Breast epithelium (tissue), 3 donors: ENCODE results near the gene DNAH17.

Experiments used
- POLR2A ChIP-seq: fragments of 450-650 bp; IDR thresholded peaks from one replicate; pipeline ENCODE4 v1.6.1; 2016; ENCODE audit warnings: antibody characterized with exemption, mild to moderate bottlenecking, moderate library complexity
- TF ChIP-seq, protein P1 (sequence below), 3 donors: fragments of 450-650 bp; IDR thresholded peaks; one replicate each; pipeline ENCODE4 v1.5.1; 2016 to 2017; ENCODE audit warnings: antibody characterized with exemption in 3 of 3, mild to moderate bottlenecking in 3 of 3, moderate library complexity in 3 of 3

DNA sequence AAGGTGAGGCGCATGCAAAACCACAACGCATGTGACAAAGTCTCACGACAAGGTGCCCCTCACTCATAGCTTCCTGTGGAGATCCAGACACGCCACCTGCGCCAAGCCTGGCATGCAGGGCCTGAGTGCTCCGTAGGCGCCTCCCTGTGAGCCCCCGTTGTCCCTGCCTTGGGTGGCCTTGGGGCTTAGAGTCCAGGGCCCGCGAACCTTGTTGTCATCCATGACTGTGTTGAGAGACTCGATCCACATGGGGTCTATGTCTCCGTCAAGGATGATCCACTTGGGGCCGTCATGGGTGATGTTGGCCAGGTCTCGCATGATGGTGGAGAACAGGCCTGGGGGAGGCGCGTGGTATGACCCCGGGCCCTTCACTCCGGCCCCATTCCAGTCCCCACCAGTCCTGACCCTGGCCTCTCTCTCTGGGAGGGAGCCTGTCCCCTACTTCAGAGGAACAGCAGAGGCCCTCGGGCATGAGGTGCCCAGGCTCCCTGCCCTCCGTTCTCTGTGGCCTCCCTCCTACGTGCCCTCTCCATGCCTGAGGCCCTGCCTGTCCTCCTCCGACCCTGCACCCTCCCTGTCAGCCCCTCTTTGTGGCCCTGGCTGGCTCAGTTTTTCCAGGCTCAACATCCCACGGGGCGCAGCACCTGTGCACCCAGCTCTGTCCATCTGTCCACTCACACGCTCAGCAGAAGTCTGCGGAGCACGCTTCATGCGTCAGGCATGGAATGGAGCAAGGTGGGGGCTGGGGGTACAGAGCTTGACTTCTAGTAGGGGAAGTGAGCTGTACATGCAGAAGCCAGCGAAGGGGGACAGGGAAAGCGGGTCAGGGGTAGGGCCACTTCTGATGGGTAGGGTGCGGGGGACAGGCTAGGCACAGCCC is 85.7 kb downstream of the DNAH17 start:
- TF ChIP-seq, protein P1, sequence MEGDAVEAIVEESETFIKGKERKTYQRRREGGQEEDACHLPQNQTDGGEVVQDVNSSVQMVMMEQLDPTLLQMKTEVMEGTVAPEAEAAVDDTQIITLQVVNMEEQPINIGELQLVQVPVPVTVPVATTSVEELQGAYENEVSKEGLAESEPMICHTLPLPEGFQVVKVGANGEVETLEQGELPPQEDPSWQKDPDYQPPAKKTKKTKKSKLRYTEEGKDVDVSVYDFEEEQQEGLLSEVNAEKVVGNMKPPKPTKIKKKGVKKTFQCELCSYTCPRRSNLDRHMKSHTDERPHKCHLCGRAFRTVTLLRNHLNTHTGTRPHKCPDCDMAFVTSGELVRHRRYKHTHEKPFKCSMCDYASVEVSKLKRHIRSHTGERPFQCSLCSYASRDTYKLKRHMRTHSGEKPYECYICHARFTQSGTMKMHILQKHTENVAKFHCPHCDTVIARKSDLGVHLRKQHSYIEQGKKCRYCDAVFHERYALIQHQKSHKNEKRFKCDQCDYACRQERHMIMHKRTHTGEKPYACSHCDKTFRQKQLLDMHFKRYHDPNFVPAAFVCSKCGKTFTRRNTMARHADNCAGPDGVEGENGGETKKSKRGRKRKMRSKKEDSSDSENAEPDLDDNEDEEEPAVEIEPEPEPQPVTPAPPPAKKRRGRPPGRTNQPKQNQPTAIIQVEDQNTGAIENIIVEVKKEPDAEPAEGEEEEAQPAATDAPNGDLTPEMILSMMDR (IDR thresholded peaks at IDR 0.05), result no peak
- TF ChIP-seq POLR2A, result no peak
